ENCODE data around the gene TEX48. TPM values are rescaled to one million over a fixed set of nuclear protein-coding genes. Genes with fewer than 3 reads are reported as not detected.
A peak's percentile ranks its signal among the peaks of the same experiment; 100 is the strongest.

Gene TEX48
- total RNA-seq, 1 donor from 2014 or later: not detected

GRCh38 chr9:114677418-114677817 is 4.6 kb downstream of the TEX48 start:
- Histone ChIP-seq H3K27ac (no peak overlapping the region), H3K36me3 (no peaks in the 10 kb centered on the region), H3K27me3 (ENCODE audit: low read depth) (no peaks in the 10 kb centered on the region), H3K4me3 (no peak overlapping the region), H3K9me3 (no peaks in the 10 kb centered on the region), H3K4me1 (no peaks in the 10 kb centered on the region)
- TF ChIP-seq CTCF (IDR thresholded peaks at IDR 0.05): no peak
- ATAC-seq (peak; percentile 52 to 90), DNase-seq (no peak)
- intact Hi-C loops (cut with DNase I): no loop called here

- no peak for DNase-seq
- H3K4me1 ChIP-seq: no peaks in the 10 kb centered on the region
- H3K27me3 ChIP-seq (ENCODE audit: low read depth): no peaks in the 10 kb centered on the region
- no peak for TF ChIP-seq CTCF (IDR thresholded peaks at IDR 0.05)
- no peaks in the 10 kb centered on the region for H3K9me3 ChIP-seq
- no peak overlapping the region for H3K27ac ChIP-seq
- intact Hi-C loops (cut with DNase I): no loop called here
- H3K4me3 ChIP-seq: no peak overlapping the region
- ATAC-seq: no peak
- no peaks in the 10 kb centered on the region for H3K36me3 ChIP-seq
Observed at GRCh38 chr9:114676901-114677300, 5.1 kb downstream of the TEX48 start.

- no peaks in the 10 kb centered on the region for H3K4me1 ChIP-seq
- H3K36me3 ChIP-seq: no peaks in the 10 kb centered on the region
- TF ChIP-seq CTCF (IDR thresholded peaks at IDR 0.05): no peak
- intact Hi-C loops (cut with DNase I): no loop called here
- no peaks in the 10 kb centered on the region for H3K9me3 ChIP-seq
- no peak for ATAC-seq
- H3K27me3 ChIP-seq (ENCODE audit: low read depth): no peaks in the 10 kb centered on the region
- no peak for DNase-seq
- H3K27ac ChIP-seq: no peak overlapping the region
- no peak overlapping the region for H3K4me3 ChIP-seq
Observed at GRCh38 chr9:114674798-114675540, 7.0 kb downstream of the TEX48 start.

- H3K27ac ChIP-seq: no peak overlapping the region
- no peak for ATAC-seq
- DNase-seq: no peak
- no peaks in the 10 kb centered on the region for H3K27me3 ChIP-seq (ENCODE audit: low read depth)
- intact Hi-C loops (cut with DNase I): no loop called here
- no peaks in the 10 kb centered on the region for H3K4me1 ChIP-seq
- H3K9me3 ChIP-seq: no peaks in the 10 kb centered on the region
- no peak overlapping the region for H3K4me3 ChIP-seq
- no peak for TF ChIP-seq CTCF (IDR thresholded peaks at IDR 0.05)
- no peaks in the 10 kb centered on the region for H3K36me3 ChIP-seq
Observed at GRCh38 chr9:114674076-114674797, 7.8 kb downstream of the TEX48 start.

- H3K4me3 ChIP-seq: no peak overlapping the region
- intact Hi-C loops (cut with DNase I): no loop called here
- TF ChIP-seq CTCF (IDR thresholded peaks at IDR 0.05): no peak
Observed at GRCh38 chr9:114671605-114672004, 10.4 kb downstream of the TEX48 start.

More at GRCh38 chr9:114671605-114672004, 10.4 kb downstream of the TEX48 start:
- no peaks in the 10 kb centered on the region for H3K27me3 ChIP-seq (ENCODE audit: low read depth)
- H3K4me1 ChIP-seq: no peaks in the 10 kb centered on the region
- no peak for DNase-seq
- no peaks in the 10 kb centered on the region for H3K36me3 ChIP-seq
- peak; percentile 50 to 77 for ATAC-seq
- no peaks in the 10 kb centered on the region for H3K9me3 ChIP-seq
- H3K27ac ChIP-seq: no peak overlapping the region

Data from lower lobe of right lung (tissue), 2 donors.